Nephron progenitor cell (in vitro differentiated cells): Measurements from ENCODE around the gene PHACTR1.

Experiments
- DNase-seq: peaks from one replicate; pipeline ENCODE4 v3.0.0; 2021
- H3K27ac Mint-ChIP-seq: 2 replicates; pipeline ENCODE4 v1.8.0; 2021; ENCODE audit warnings: mild to moderate bottlenecking, moderate library complexity, mixed read lengths
- H3K27me3 Mint-ChIP-seq: 2 replicates; pipeline ENCODE4 v1.8.0; 2021; ENCODE audit warnings: mild to moderate bottlenecking, low read depth, mixed read lengths; ENCODE audit not compliant: poor library complexity
- H3K36me3 Mint-ChIP-seq: 2 replicates; pipeline ENCODE4 v1.8.0; 2021; ENCODE audit warnings: low read depth, mixed read lengths
- H3K4me1 Mint-ChIP-seq: 2 replicates; pipeline ENCODE4 v1.8.0; 2021; ENCODE audit warnings: mixed read lengths
- H3K4me3 Mint-ChIP-seq: 2 replicates; pipeline ENCODE4 v1.8.0; 2021; ENCODE audit warnings: mild to moderate bottlenecking, moderate library complexity, mixed read lengths
- H3K9me3 Mint-ChIP-seq: 2 replicates; pipeline ENCODE4 v1.8.0; 2021; ENCODE audit warnings: mild to moderate bottlenecking, moderate library complexity, mixed read lengths
- TF ChIP-seq, protein P1 (sequence below): fragments of 200-600 bp; sonication (generic); IDR thresholded peaks from 2 replicates; pipeline ENCODE4 v1.5.0; 2021; ENCODE audit warnings: antibody characterized with exemption

The PHACTR1 gene

DNA sequence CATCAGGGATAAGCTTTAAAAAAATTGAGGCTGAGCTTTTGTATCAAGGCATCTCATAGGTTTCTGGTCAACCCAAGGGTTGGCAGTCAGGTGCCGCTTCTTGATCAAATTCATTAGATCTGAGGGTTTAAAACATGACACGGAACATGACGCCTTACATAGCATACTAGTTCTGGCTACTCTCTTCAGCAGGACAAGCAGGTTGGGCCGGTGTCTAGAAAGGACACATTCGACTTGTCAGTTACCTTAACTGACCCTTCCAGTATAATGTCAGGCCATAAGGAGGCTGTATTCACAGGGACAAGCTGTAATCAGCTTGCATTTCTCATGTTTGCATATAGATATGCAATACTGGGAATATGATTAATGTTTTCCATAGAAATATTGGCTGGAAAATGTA lies 65.6 kb downstream of the PHACTR1 start:
- Mint-ChIP-seq H3K27ac (no peak overlapping the region), H3K27me3 (peaks cover 8% of the 10 kb centered on the region), H3K9me3 (no peaks in the 10 kb centered on the region)

DNA sequence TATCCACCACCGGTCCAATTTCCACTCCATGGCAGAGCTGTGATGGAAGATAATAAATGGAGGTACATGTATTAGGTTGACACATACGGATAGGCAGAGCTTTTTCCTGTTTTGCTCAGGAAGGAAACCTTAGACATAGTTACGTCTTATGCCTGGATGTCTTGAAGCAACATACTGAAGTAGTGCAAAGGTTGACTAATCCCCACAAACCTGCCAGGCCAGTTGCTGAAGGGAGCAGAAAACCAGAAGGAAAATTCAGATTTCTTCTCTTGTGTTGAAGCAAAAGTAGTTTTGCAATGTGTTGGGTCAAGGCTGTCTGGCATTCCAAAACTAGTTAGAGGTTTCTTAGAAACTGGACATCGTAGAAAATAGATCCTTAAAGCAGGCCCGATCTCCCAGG lies 68.7 kb downstream of the PHACTR1 start:
- TF ChIP-seq, protein P1, sequence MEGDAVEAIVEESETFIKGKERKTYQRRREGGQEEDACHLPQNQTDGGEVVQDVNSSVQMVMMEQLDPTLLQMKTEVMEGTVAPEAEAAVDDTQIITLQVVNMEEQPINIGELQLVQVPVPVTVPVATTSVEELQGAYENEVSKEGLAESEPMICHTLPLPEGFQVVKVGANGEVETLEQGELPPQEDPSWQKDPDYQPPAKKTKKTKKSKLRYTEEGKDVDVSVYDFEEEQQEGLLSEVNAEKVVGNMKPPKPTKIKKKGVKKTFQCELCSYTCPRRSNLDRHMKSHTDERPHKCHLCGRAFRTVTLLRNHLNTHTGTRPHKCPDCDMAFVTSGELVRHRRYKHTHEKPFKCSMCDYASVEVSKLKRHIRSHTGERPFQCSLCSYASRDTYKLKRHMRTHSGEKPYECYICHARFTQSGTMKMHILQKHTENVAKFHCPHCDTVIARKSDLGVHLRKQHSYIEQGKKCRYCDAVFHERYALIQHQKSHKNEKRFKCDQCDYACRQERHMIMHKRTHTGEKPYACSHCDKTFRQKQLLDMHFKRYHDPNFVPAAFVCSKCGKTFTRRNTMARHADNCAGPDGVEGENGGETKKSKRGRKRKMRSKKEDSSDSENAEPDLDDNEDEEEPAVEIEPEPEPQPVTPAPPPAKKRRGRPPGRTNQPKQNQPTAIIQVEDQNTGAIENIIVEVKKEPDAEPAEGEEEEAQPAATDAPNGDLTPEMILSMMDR = no peak
- Mint-ChIP-seq H3K4me3 (no peak overlapping the region), H3K27ac (no peak overlapping the region), H3K36me3 (no peaks in the 10 kb centered on the region), H3K9me3 (no peaks in the 10 kb centered on the region), H3K4me1 (no peaks in the 10 kb centered on the region), H3K27me3 (peaks cover 8% of the 10 kb centered on the region)
- DNase-seq = no peak

More for the DNA sequence above, 65.6 kb downstream of the PHACTR1 start:
- no peaks in the 10 kb centered on the region for H3K4me1 Mint-ChIP-seq
- no peak overlapping the region for H3K4me3 Mint-ChIP-seq
- TF ChIP-seq, protein P1 = no peak
- H3K36me3 Mint-ChIP-seq = no peaks in the 10 kb centered on the region
- no peak for DNase-seq

DNA sequence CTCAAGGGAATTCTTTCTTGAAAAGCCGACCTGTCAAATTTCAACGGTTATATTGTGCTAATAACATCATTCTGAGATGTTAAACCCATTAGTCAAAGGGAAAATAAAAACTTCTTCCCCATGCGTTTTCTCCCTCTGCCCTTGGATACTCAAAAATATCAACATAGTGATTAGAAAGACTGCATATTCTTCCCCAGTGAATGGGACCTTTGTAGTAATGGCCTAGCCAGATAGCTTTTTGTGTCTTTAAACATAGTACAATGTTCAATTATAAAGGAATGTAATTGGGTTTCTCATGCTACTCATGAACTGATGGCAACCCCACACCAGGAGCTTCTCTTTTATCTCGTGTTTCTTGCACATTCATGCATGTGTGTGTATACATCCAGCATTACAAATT lies 69.4 kb downstream of the PHACTR1 start:
- Mint-ChIP-seq H3K27me3 (peaks cover 7% of the 10 kb centered on the region), H3K4me3 (no peak overlapping the region), H3K36me3 (no peaks in the 10 kb centered on the region), H3K4me1 (no peaks in the 10 kb centered on the region), H3K27ac (no peak overlapping the region), H3K9me3 (no peaks in the 10 kb centered on the region)
- DNase-seq = no peak
- TF ChIP-seq, protein P1 = no peak

DNA sequence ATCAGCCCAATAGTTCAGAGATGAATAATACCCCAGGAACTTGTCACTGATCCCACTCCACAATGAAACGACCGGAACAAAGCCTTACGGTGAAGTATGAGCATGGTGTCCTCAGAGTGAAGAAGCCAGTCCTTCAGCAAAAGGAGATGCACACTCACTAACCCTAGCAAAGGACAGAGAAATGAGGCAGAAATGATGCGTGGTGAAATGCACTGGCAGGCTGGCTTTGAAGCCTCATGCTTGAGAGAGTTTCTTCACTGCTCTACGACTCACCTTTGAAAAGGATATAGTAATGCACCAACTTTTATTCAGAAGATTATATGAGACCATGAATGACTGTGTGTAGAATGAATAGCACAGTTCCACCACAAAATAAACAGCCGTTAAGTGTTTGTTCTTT lies 74.8 kb downstream of the PHACTR1 start:
- H3K4me1 Mint-ChIP-seq = no peaks in the 10 kb centered on the region
- no peaks in the 10 kb centered on the region for H3K27me3 Mint-ChIP-seq
- DNase-seq = no peak
- TF ChIP-seq, protein P1 = no peak
- no peak overlapping the region for H3K27ac Mint-ChIP-seq
- H3K9me3 Mint-ChIP-seq = no peaks in the 10 kb centered on the region
- no peak overlapping the region for H3K4me3 Mint-ChIP-seq
- H3K36me3 Mint-ChIP-seq = no peaks in the 10 kb centered on the region

DNA sequence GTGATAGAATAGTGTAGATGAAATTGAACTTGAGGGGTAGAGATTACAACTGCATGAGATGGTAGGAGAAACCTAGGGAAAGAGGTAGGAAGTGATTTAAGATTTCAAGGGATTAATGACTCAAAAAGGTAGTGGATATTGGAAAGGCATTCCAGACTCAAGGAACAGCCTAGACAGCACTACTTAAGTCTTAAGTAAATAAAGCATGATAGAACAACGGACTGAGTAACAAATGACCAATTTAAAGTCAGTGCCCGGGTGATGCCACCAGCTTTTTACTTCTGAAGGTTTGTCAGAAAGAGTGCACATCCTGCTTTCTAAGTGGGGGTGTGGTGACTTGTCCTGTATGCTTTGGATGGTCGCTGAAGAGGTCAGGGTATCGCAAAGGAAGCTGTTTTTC lies 81.8 kb downstream of the PHACTR1 start:
- no peak overlapping the region for H3K27ac Mint-ChIP-seq
- H3K36me3 Mint-ChIP-seq = no peaks in the 10 kb centered on the region
- no peaks in the 10 kb centered on the region for H3K4me1 Mint-ChIP-seq
- DNase-seq = no peak
- no peaks in the 10 kb centered on the region for H3K9me3 Mint-ChIP-seq
- TF ChIP-seq, protein P1 = no peak
- H3K27me3 Mint-ChIP-seq = peaks cover 4% of the 10 kb centered on the region
- no peak overlapping the region for H3K4me3 Mint-ChIP-seq

DNA sequence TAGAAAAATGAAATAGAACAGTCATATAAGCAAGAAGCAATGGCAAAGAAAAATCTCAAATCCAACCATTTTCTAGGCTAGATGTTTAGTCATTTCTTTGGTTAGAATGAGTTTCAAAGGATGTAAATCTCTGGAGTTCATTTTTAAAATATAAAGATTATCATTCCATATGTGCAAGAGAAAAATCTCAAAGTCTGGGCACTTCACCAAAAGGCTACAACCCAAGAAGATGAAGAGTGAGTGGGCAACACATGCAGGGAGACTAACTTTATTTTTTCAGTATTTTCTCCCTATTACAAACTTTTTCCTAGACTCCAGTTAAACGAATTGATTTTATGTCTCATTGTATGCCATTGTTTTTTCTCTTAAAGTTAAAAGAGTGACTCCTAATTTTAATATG lies 83.6 kb downstream of the PHACTR1 start:
- Mint-ChIP-seq H3K36me3 (no peaks in the 10 kb centered on the region), H3K27ac (no peak overlapping the region), H3K27me3 (peaks cover 4% of the 10 kb centered on the region), H3K9me3 (no peaks in the 10 kb centered on the region), H3K4me1 (no peaks in the 10 kb centered on the region), H3K4me3 (no peak overlapping the region)
- TF ChIP-seq, protein P1 = no peak
- DNase-seq = no peak
